ENCODE data around the gene RBM19. TPM values are rescaled to one million over a fixed set of nuclear protein-coding genes. Genes with fewer than 3 reads are reported as not detected.
"Not testable (repeated sequence)": the region's sequence is repeated elsewhere in the genome, so short reads cannot be mapped to it uniquely, and the experiment has no call there.

The RBM19 gene
- total RNA-seq, 4 donors from 2014 or later, result 20.7 to 41.1 (median 23.4) TPM

- TF ChIP-seq, protein P1, sequence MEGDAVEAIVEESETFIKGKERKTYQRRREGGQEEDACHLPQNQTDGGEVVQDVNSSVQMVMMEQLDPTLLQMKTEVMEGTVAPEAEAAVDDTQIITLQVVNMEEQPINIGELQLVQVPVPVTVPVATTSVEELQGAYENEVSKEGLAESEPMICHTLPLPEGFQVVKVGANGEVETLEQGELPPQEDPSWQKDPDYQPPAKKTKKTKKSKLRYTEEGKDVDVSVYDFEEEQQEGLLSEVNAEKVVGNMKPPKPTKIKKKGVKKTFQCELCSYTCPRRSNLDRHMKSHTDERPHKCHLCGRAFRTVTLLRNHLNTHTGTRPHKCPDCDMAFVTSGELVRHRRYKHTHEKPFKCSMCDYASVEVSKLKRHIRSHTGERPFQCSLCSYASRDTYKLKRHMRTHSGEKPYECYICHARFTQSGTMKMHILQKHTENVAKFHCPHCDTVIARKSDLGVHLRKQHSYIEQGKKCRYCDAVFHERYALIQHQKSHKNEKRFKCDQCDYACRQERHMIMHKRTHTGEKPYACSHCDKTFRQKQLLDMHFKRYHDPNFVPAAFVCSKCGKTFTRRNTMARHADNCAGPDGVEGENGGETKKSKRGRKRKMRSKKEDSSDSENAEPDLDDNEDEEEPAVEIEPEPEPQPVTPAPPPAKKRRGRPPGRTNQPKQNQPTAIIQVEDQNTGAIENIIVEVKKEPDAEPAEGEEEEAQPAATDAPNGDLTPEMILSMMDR (IDR thresholded peaks at IDR 0.05), result no peak
- no peak for TF ChIP-seq POLR2A (IDR thresholded peaks at IDR 0.05)
- no peak for DNase-seq (ENCODE audit: low spot score in 2 of 2)
- H3K4me3 ChIP-seq (ENCODE audit: low read depth, poor library complexity, severe bottlenecking), result no peak overlapping the region
- 78 to 82% methylated on average over 11 of the region's 11 CpGs for WGBS, 2 donors
- intact Hi-C loops (cut with DNase I; ENCODE audit: low total_unique reads), result no loop called here
These were observed 40.6 kb upstream of the RBM19 start for GRCh38 chr12:114006482-114007425.

DNA sequence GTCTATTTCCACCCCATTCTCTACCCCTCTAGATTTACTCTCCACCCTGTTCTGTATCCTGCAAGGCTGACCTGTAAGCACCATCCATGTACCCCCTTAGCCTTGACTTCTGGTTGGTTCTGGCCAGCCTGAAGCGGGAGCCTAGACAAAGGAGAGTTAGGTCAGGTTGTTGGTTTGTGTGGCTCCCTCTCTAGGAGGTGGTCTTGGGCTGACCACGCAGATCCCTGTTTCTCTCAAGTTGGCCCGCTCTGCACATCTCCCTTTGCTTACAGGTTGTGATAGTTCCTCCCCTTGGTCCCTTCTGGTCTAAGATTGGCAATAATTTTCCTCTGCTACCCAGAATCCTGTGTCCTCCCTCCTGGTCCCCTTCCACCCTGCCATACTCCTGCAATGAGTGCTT is 38.3 kb upstream of the RBM19 start:
- TF ChIP-seq, protein P1 (IDR thresholded peaks at IDR 0.05), result no peak
- no peak for TF ChIP-seq POLR2A (IDR thresholded peaks at IDR 0.05)
- intact Hi-C loops (cut with DNase I; ENCODE audit: low total_unique reads), result no loop called here
- WGBS, 2 donors, result 93 to 95% methylated on average over 3 of the region's 3 CpGs

GRCh38 chr12:114003286-114003685 is 37.2 kb upstream of the RBM19 start:
- WGBS, 2 donors, result 60 to 67% methylated on average over 5 of the region's 5 CpGs
- TF ChIP-seq POLR2A (IDR thresholded peaks at IDR 0.05), result no peak
- TF ChIP-seq, protein P1 (IDR thresholded peaks at IDR 0.05), result no peak
- no peak overlapping the region for H3K4me3 ChIP-seq (ENCODE audit: low read depth, poor library complexity, severe bottlenecking)
- no peak for DNase-seq (ENCODE audit: low spot score in 2 of 2)
- intact Hi-C loops (cut with DNase I; ENCODE audit: low total_unique reads), result no loop called here

More for the DNA sequence above, 38.3 kb upstream of the RBM19 start:
- no peak overlapping the region for H3K4me3 ChIP-seq (ENCODE audit: low read depth, poor library complexity, severe bottlenecking)
- DNase-seq (ENCODE audit: low spot score in 2 of 2), result no peak

DNA sequence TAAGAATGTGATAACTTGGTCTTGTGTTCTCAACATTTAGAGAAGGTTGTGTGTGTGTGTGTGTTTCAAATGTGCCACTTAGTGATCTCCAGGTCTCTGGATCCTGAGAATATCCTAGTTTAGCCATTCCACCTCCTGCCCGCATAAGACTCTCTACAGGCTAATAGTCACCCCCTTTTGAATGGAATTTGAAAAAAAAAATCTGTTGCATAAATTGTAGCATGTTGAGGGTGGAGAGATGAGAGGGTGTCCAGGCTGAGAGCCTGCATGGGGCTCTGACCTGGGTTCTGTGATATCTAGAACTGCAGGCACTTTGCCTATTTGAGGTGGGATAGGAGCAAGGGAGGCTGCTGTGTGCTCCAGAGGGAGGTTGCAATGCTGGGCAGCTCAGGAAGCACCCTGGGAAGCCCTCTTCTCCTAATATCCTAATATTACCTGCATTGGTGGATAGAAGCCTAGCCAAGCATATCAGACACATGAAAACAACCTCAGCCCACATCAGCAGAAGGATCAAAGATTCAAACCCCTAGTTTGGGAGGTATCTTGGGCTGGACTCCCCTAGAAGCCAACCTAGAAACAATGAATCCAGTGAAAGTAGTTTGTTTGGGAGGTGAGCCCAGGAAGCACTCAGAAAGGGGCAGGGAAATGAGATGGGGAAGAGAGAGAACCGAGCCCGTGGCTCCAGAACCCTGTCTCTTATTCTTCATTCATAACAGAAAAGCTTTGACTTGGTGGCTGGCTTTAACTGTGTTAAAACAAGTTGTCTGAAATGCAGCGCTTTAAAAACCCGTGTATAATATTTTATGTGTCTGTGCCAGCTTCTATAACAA is 35.6 kb upstream of the RBM19 start:
- no peak for DNase-seq (ENCODE audit: low spot score in 2 of 2)
- intact Hi-C loops (cut with DNase I; ENCODE audit: low total_unique reads), result no loop called here
- no peak overlapping the region for H3K4me3 ChIP-seq (ENCODE audit: low read depth, poor library complexity, severe bottlenecking)
- TF ChIP-seq POLR2A (IDR thresholded peaks at IDR 0.05), result no peak
- TF ChIP-seq, protein P1 (IDR thresholded peaks at IDR 0.05), result no peak
- WGBS, 2 donors, result 64 to 70% methylated on average over 5 of the region's 5 CpGs

GRCh38 chr12:114000861-114001260 is 34.7 kb upstream of the RBM19 start:
- H3K4me3 ChIP-seq (ENCODE audit: low read depth, poor library complexity, severe bottlenecking), result no peak overlapping the region
- WGBS, 2 donors, result 80 to 92% methylated on average over 8 of the region's 8 CpGs
- DNase-seq (ENCODE audit: low spot score in 2 of 2), result no peak
- intact Hi-C loops (cut with DNase I; ENCODE audit: low total_unique reads), result no loop called here
- TF ChIP-seq, protein P1 (IDR thresholded peaks at IDR 0.05), result no peak
- TF ChIP-seq POLR2A (IDR thresholded peaks at IDR 0.05), result no peak

DNA sequence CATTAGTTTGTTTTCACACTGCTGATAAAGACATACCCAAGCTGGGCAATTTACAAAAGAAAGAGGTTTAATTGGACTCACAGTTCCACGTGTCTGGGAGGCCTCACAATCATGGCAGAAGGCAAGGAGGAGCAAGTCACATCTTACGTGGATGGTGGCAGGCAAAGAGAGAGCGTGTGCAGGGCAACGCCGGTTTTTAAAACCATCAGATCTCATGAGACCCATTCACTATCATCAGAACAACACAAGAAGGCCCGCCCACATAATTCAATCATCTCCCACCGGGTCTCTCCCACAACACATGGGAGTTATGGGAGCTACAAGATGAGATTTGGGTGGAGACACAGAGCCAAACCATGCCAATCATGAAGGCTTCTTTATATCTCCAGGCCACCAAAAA is 34.1 kb upstream of the RBM19 start:
- intact Hi-C loops (cut with DNase I; ENCODE audit: low total_unique reads); H3K4me3 ChIP-seq (ENCODE audit: low read depth, poor library complexity, severe bottlenecking); DNase-seq (ENCODE audit: low spot score in 2 of 2): not testable (repeated sequence)
- 71 to 78% methylated on average over 7 of the region's 7 CpGs for WGBS, 2 donors

All from lower leg skin (tissue), 4 donors.